SK-N-MC (cell line): ENCODE results near the gene KCNJ15.

Experiments
- DNase-seq: peaks from one replicate; pipeline ENCODE4 v3.0.0-alpha.2; 2011; ENCODE audit warnings: low read depth, low spot score
- H3K27ac ChIP-seq: fragments of 200-600 bp; sonication (generic); 2 replicates; pipeline ENCODE4 v1.5.1; 2016; ENCODE audit warnings: mixed run types
- H3K36me3 ChIP-seq: fragments of 200-600 bp; sonication (generic); 2 replicates; pipeline ENCODE4 v1.6.1; 2017; ENCODE audit warnings: antibody characterized with exemption, low read length, mixed read lengths; ENCODE audit not compliant: insufficient read depth
- H3K4me3 ChIP-seq: fragments of 200-600 bp; sonication (generic); 2 replicates; pipeline ENCODE4 v1.5.1; 2016
- H3K9ac ChIP-seq: fragments of 200-600 bp; sonication (generic); 2 replicates; pipeline ENCODE4 v1.8.0; 2017; ENCODE audit warnings: mixed run types, mixed read lengths; ENCODE audit not compliant: insufficient read length
- H3K9me3 ChIP-seq: fragments of 200-600 bp; sonication (generic); 2 replicates; pipeline ENCODE4 v1.6.1; 2017; ENCODE audit warnings: low read depth, mild to moderate bottlenecking, antibody characterized with exemption, low read length, moderate library complexity, mixed read lengths
- EZH2 ChIP-seq: fragments of 200-600 bp; sonication (generic); IDR thresholded peaks from one replicate; pipeline ENCODE4 v1.6.1; 2017; ENCODE audit warnings: antibody characterized with exemption
- FOXP2 ChIP-seq: optimal IDR thresholded peaks from 2 replicates; pipeline ENCODE3; 2011; ENCODE audit warnings: mild to moderate bottlenecking, moderate library complexity; ENCODE audit not compliant: insufficient read depth; ENCODE audit errors: extremely low read length, control extremely low read depth
- POLR2AphosphoS5 ChIP-seq: IDR thresholded peaks from 2 replicates; pipeline ENCODE4 v1.6.1; 2012; ENCODE audit warnings: mild to moderate bottlenecking, low read depth, low read length, borderline replicate concordance

Gene KCNJ15

GRCh38 chr21:38306433-38307141, 49.8 kb downstream of the KCNJ15 start:
- DNase-seq: no peak
- no peaks in the 10 kb centered on the region for H3K36me3 ChIP-seq
- H3K4me3 ChIP-seq: no peak overlapping the region
- H3K27ac ChIP-seq: no peak overlapping the region
- no peak overlapping the region for H3K9ac ChIP-seq
- no peaks in the 10 kb centered on the region for H3K9me3 ChIP-seq
- TF ChIP-seq POLR2AphosphoS5 (no peak), EZH2 (no peak), FOXP2 (no peak)

GRCh38 chr21:38307771-38308531, 51.2 kb downstream of the KCNJ15 start:
- H3K4me3 ChIP-seq: no peak overlapping the region

DNA sequence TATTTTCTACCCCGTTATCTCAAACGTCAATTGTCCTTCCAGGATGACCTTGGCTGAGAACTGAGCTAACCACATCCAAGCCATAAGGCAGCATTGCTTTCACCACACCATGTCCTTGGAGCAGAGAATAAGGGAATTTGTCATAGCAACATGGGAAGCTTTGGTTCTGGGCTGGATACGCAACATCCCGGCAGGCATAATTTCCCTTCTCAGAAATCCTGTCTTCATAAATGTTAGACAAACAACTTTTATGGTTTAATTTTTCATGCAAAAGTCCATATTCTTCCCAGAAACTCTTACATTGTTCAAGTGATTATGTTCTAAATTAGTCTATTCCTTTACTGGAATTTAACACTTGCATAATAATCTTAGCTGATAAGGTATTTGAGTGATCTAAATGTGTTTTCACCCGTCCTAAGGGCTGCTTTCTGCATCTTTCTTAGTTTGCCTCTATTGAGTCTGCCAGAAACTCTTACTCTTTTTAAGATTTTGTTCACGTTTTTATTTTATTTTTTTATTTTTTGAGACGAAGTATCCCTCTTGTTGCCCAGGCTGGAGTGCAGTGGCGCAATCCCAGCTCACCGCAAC, 51.8 kb downstream of the KCNJ15 start:
- Histone ChIP-seq H3K9me3 (no peaks in the 10 kb centered on the region), H3K36me3 (no peaks in the 10 kb centered on the region), H3K9ac (no peak overlapping the region), H3K4me3 (no peak overlapping the region), H3K27ac (no peak overlapping the region)
- DNase-seq: no peak
- TF ChIP-seq EZH2 (no peak), FOXP2 (no peak), POLR2AphosphoS5 (no peak)

More at GRCh38 chr21:38307771-38308531, 51.2 kb downstream of the KCNJ15 start:
- H3K9ac ChIP-seq: no peak overlapping the region
- DNase-seq: no peak
- no peaks in the 10 kb centered on the region for H3K36me3 ChIP-seq
- no peak overlapping the region for H3K27ac ChIP-seq
- TF ChIP-seq EZH2 (no peak), POLR2AphosphoS5 (no peak), FOXP2 (no peak)
- H3K9me3 ChIP-seq: no peaks in the 10 kb centered on the region

DNA sequence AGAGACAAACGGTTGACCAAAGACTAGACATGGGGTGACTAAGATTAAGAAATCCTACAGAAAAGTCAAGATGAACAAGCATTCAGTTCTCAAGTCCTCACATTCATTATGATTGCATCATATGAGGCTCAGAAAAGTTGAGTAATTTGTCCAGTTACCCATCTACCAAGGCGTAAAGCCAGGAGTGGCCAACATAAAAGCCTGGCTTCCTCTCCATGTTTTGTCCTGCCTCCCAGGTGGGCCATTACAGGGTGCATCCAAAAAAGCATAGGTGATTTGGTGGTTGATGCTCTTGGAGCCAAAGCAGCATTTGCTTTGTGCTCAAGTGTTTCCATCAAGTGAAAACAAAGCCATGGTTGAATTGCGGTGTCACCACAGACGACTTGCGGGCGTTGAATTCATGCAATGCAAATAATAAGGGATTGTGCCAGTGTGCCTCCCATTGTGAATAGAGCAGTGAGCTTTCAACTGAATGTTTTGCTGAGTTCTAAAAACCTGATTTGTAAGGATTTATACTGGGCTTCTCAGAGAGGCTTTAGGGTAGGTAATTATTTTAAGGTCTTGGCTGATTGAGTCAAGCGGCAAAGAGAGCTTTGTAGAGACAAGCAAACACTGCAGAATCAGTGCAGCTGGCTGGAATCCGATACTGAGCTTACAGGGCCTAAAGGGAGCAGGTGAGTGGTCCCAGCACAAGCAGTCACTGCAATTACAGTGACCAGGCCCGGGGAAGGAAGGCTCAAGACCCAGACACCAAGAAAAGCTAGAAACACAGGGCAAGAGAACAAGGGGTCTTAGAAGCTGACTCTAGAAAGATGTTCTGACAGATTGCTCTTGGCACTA, 54.1 kb downstream of the KCNJ15 start:
- H3K36me3 ChIP-seq: no peaks in the 10 kb centered on the region
- H3K27ac ChIP-seq: no peak overlapping the region
- H3K9me3 ChIP-seq: no peaks in the 10 kb centered on the region
- no peak for DNase-seq
- no peak overlapping the region for H3K4me3 ChIP-seq
- TF ChIP-seq FOXP2 (no peak), POLR2AphosphoS5 (no peak)
- H3K9ac ChIP-seq: no peak overlapping the region

DNA sequence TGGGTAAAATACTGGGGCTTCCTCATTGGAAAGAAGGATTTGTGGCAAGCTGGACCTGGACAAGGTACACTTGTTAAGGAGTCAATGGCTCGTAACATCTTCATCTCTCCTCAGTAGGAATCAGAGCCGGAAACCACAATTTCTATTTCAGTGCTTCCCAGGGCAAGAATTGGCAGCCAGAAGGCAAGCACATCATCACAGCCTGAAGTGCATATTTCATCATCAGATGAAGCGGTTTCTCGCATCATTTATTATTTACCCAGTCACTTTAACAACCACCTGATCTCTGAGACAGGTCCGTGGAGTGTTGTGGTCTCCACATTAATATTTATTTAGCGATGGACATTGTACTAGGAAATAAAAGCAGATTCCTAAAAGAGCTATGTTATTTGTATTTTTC, 55.0 kb downstream of the KCNJ15 start:
- no peaks in the 10 kb centered on the region for H3K36me3 ChIP-seq
- no peak overlapping the region for H3K27ac ChIP-seq
- TF ChIP-seq FOXP2: no peak
- TF ChIP-seq POLR2AphosphoS5: no peak
- TF ChIP-seq EZH2: no peak
- no peaks in the 10 kb centered on the region for H3K9me3 ChIP-seq
- H3K4me3 ChIP-seq: no peak overlapping the region
- H3K9ac ChIP-seq: no peak overlapping the region
- DNase-seq: no peak

DNA sequence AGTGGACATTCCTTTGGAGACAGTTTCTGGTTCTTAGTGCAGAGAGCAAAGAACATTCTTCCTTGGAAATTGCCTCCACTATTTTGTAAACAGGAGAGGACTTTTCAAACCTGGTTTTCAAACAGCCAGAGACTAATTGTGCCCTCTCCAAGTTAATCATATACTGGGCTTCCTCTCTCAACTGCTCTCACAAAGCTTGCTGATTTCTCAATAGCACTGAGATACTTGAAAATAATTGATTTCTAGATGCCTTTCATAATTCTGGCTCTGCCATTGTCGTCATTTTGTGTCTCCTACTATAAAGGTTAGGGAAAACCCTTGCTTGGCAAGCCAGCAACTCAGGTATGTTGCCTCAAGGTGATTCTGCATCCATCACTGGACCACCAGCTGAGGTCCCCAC, 56.0 kb downstream of the KCNJ15 start:
- H3K9ac ChIP-seq: no peak overlapping the region
- H3K4me3 ChIP-seq: no peak overlapping the region
- no peak overlapping the region for H3K27ac ChIP-seq
- TF ChIP-seq POLR2AphosphoS5 (no peak), FOXP2 (no peak), EZH2 (no peak)
- DNase-seq: no peak
- H3K9me3 ChIP-seq: no peaks in the 10 kb centered on the region
- no peaks in the 10 kb centered on the region for H3K36me3 ChIP-seq

DNA sequence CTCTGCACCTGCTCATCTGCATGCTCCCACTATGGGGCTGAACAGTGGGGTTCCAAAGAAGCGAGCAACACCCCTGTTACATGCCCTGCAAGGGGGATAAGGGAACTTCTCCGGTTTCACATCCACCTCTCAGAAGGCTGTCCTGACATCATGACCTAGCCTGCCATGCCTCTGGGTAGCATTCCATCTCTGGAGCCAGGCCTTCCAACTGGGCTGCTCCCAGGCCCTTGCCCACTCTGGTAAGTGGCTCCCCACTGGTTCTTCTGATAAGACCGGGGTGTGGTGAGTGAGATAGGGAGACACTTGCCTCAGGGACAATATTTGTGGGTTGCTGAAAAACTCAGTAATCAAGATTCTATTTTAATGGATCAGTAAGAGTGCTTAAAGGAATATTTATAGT, 57.8 kb downstream of the KCNJ15 start:
- H3K36me3 ChIP-seq: no peaks in the 10 kb centered on the region
- H3K27ac ChIP-seq: no peak overlapping the region
- no peak for TF ChIP-seq FOXP2
- no peak for TF ChIP-seq EZH2
- TF ChIP-seq POLR2AphosphoS5: no peak
- H3K4me3 ChIP-seq: no peak overlapping the region
- H3K9me3 ChIP-seq: no peaks in the 10 kb centered on the region
- no peak for DNase-seq
- no peak overlapping the region for H3K9ac ChIP-seq

- H3K27ac ChIP-seq: no peak overlapping the region
- H3K9me3 ChIP-seq: no peaks in the 10 kb centered on the region
- no peak for DNase-seq
- no peak overlapping the region for H3K4me3 ChIP-seq
- H3K36me3 ChIP-seq: no peaks in the 10 kb centered on the region
- no peak for TF ChIP-seq POLR2AphosphoS5
- no peak for TF ChIP-seq EZH2
- TF ChIP-seq FOXP2: no peak
- no peak overlapping the region for H3K9ac ChIP-seq
Observed at GRCh38 chr21:38315122-38315521, 58.3 kb downstream of the KCNJ15 start.
